ENCODE results near the gene LHX8. TPM values are rescaled to one million over a fixed set of nuclear protein-coding genes. Genes with fewer than 3 reads are reported as not detected.

LHX8 gene
- total and polyA plus RNA-seq, 2 of the 13 experiments (the other 11 are each of a cell fraction or from before 2014, with no cell fraction given), result not detected

DNA sequence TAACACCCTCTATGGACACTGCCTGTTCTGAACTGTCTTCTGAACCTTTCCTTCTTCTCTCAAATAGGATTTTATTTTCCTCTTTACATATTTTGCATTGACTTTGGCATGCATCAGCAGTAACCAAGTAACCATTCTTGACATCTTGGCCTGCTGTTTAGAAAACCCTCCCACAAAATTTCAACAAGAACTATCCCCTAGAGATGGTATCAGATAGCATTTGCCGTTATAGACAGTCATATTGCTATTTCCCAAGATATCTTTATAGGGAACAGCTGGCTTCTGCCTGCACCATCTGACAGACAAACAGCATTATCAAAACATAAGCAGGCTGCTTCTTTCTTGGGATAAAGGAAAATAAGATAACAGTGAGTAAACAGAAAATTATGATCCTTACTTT, 54.7 kb downstream of the LHX8 start:
- H3K4me2 ChIP-seq (ENCODE audit: low read depth, low read length), result no peak overlapping the region
- ATAC-seq (no peak), DNase-seq (ENCODE audit: low spot score) (no peak), FAIRE-seq (no peak)
- no TSS peak for BruUV-seq (replicated peaks)
- H2AFZ ChIP-seq (ENCODE audit: low read length), result no peak overlapping the region
- H3K27me3 ChIP-seq (ENCODE audit: control insufficient read depth in 1 of 2, insufficient read depth in 2 of 2, low read length in 2 of 2), result no peaks in the 10 kb centered on the region; a peak in 1 of 5 replicates
- intact Hi-C loops (cut with micrococcal nuclease; ENCODE audit: unreplicated experiment) (no loop called here), in situ Hi-C loops (cut with HindIII; ENCODE audit: extremely low pct_ligation_motif_present, low pct_unique_long_range_greater_than_20kb) (no loop called here)
- H3K4me3 ChIP-seq (replicated peaks in 1 of 3; ENCODE audit: insufficient read depth in 1 of 3, low read depth in 2 of 3, low read length in 3 of 3), result no peak overlapping the region
- no peak overlapping the region for H3K9ac ChIP-seq (ENCODE audit: insufficient read depth, low read depth, low read length)
- CTCF ChIA-PET (ENCODE audit: low intra/inter-chr PET ratio, low total read pairs), result no interaction called here
- TF ChIP-seq, protein P1, sequence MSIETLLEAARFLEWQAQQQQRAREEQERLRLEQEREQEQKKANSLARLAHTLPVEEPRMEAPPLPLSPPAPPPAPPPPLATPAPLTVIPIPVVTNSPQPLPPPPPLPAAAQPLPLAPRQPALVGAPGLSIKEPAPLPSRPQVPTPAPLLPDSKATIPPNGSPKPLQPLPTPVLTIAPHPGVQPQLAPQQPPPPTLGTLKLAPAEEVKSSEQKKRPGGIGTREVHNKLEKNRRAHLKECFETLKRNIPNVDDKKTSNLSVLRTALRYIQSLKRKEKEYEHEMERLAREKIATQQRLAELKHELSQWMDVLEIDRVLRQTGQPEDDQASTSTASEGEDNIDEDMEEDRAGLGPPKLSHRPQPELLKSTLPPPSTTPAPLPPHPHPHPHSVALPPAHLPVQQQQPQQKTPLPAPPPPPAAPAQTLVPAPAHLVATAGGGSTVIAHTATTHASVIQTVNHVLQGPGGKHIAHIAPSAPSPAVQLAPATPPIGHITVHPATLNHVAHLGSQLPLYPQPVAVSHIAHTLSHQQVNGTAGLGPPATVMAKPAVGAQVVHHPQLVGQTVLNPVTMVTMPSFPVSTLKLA (IDR thresholded peaks at IDR 0.05), result no peak
- TF ChIP-seq, protein P2, sequence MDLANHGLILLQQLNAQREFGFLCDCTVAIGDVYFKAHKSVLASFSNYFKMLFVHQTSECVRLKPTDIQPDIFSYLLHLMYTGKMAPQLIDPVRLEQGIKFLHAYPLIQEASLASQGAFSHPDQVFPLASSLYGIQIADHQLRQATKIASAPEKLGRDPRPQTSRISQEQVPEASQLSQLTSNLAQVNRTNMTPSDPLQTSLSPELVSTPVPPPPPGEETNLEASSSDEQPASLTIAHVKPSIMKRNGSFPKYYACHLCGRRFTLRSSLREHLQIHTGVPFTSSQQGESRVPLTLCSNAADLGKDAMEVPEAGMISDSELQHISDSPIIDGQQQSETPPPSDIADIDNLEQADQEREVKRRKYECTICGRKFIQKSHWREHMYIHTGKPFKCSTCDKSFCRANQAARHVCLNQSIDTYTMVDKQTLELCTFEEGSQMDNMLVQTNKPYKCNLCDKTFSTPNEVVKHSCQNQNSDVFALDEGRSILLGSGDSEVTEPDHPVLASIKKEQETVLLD (CRISPR knock-in tag; IDR thresholded peaks at IDR 0.05; ENCODE audit: low read depth), result no peak
- TF ChIP-seq ZNF253 (CRISPR knock-in tag; IDR thresholded peaks at IDR 0.05; ENCODE audit: borderline replicate concordance), result no peak
- no peak for TF ChIP-seq ZSCAN31 (CRISPR knock-in tag; IDR thresholded peaks at IDR 0.05; ENCODE audit: low read depth)
- no peak for TF ChIP-seq SP1 (IDR thresholded peaks at IDR 0.05)
- no peak for TF ChIP-seq SP1 (CRISPR knock-in tag; IDR thresholded peaks at IDR 0.05)
- TF ChIP-seq SRSF9 (IDR thresholded peaks at IDR 0.05; ENCODE audit: borderline replicate concordance, insufficient read depth, low read depth, low read length, poor library complexity, severe bottlenecking), result no peak
- TF ChIP-seq, protein P3, sequence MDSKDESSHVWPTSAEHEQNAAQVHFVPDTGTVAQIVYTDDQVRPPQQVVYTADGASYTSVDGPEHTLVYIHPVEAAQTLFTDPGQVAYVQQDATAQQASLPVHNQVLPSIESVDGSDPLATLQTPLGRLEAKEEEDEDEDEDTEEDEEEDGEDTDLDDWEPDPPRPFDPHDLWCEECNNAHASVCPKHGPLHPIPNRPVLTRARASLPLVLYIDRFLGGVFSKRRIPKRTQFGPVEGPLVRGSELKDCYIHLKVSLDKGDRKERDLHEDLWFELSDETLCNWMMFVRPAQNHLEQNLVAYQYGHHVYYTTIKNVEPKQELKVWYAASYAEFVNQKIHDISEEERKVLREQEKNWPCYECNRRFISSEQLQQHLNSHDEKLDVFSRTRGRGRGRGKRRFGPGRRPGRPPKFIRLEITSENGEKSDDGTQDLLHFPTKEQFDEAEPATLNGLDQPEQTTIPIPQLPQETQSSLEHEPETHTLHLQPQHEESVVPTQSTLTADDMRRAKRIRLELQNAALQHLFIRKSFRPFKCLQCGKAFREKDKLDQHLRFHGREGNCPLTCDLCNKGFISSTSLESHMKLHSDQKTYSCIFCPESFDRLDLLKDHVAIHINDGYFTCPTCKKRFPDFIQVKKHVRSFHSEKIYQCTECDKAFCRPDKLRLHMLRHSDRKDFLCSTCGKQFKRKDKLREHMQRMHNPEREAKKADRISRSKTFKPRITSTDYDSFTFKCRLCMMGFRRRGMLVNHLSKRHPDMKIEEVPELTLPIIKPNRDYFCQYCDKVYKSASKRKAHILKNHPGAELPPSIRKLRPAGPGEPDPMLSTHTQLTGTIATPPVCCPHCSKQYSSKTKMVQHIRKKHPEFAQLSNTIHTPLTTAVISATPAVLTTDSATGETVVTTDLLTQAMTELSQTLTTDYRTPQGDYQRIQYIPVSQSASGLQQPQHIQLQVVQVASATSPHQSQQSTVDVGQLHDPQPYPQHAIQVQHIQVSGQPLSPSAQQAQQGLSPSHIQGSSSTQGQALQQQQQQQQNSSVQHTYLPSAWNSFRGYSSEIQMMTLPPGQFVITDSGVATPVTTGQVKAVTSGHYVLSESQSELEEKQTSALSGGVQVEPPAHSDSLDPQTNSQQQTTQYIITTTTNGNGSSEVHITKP (CRISPR knock-in tag; IDR thresholded peaks at IDR 0.05; ENCODE audit: low read depth), result no peak
- no peak for TF ChIP-seq CENPX (CRISPR knock-in tag; IDR thresholded peaks at IDR 0.05)
- no peaks in the 10 kb centered on the region for H4K20me1 ChIP-seq (ENCODE audit: insufficient read depth, low read length)
- POLR2A ChIA-PET, result no interaction called here
- no peak overlapping the region for H3K27ac ChIP-seq (ENCODE audit: extremely low read length, insufficient read depth, low read length)
- H3K4me1 ChIP-seq (ENCODE audit: insufficient read depth, low read length), result no peaks in the 10 kb centered on the region
- H3K9me3 ChIP-seq (ENCODE audit: low read length), result no peaks in the 10 kb centered on the region
- no peaks in the 10 kb centered on the region for H3K79me2 ChIP-seq (ENCODE audit: insufficient read depth, low read length)
- WGBS (ENCODE audit: low lambda C conversion rate), result 0% methylated on average over 1 of the region's 1 CpG
- no peaks in the 10 kb centered on the region for H3K36me3 ChIP-seq (replicated peaks in 1 of 2; ENCODE audit: control insufficient read depth in 1 of 2, insufficient read depth in 2 of 2, low read length in 2 of 2)

Data from HepG2 (cell line).